Nephron (organoid): ENCODE results near the gene MMP15.

ENCODE experiments used
- H3K27ac Mint-ChIP-seq, 3 experiments: 2 replicates each; pipeline ENCODE4 v1.8.0; 2020; ENCODE audit warnings: mixed read lengths in 3 of 3, mild to moderate bottlenecking in 2 of 3, moderate library complexity in 1 of 3
- H3K27me3 Mint-ChIP-seq: 2 replicates; pipeline ENCODE4 v1.8.0; 2021; ENCODE audit warnings: low read depth, mild to moderate bottlenecking, moderate library complexity, mixed read lengths
- H3K36me3 Mint-ChIP-seq: 2 replicates; pipeline ENCODE4 v1.8.0; 2020; ENCODE audit warnings: low read depth, mixed read lengths
- H3K4me1 Mint-ChIP-seq: 2 replicates; pipeline ENCODE4 v1.8.0; 2020; ENCODE audit warnings: mixed read lengths
- H3K4me3 Mint-ChIP-seq, 3 experiments: 2 replicates each; pipeline ENCODE4 v1.8.0; 2020; ENCODE audit warnings: mild to moderate bottlenecking in 3 of 3, mixed read lengths in 3 of 3, moderate library complexity in 2 of 3
- H3K9me3 Mint-ChIP-seq: 2 replicates; pipeline ENCODE4 v1.8.0; 2020; ENCODE audit warnings: mixed read lengths
- CTCF ChIP-seq, 3 experiments: fragments of 200-600 bp; sonication (generic); IDR thresholded peaks; one replicate each; pipeline ENCODE4 v1.5.0; 2021; ENCODE audit warnings: antibody characterized with exemption in 3 of 3; ENCODE audit not compliant: unreplicated experiment in 3 of 3

The MMP15 gene

DNA sequence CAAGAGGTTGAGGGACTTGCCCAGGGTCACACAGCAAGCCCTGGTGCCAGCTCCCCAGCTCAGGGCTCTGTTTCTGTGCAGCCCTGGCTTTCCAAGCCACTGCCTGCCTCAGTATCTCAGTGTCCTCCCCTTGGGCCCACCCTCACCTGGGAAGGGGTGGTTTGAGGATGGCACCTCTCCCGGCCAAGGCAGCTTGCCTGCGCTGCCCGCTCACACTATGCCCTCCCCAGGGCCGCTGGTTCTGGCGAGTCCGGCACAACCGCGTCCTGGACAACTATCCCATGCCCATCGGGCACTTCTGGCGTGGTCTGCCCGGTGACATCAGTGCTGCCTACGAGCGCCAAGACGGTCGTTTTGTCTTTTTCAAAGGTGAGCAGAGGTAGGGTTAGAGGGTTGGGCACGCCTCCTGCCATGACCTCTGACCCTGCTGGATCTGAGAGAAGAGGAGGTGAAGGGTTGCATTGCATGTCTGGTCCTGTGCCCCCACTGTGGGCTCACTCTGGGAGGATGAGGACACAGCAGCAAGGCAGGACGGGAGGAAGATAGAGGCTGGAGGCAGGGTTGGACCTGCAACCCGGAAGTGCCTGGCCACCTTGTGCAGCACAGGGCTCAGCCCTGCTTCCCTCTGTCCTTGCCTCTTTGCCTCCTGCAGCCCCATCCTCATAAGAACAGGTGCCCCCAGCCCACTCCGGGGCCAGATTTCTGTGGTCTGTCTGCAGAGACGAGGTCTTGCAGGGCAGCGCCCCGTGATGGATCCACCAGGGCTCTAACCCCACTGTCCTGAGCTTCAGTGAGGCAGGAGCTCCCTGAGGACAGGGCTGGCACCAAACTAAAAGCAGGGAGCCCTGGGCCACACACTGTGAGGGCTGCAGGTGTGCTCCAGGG, 16.7 kb downstream of the MMP15 start:
- Mint-ChIP-seq H3K27me3 (peaks cover under 1% of the 10 kb centered on the region), H3K36me3 (peaks cover 4% of the 10 kb centered on the region), H3K4me3 (no peak overlapping the region), H3K9me3 (no peaks in the 10 kb centered on the region), H3K4me1 (no peaks in the 10 kb centered on the region), H3K27ac (no peak overlapping the region)
- no peak for TF ChIP-seq CTCF (IDR thresholded peaks at IDR 0.05; ENCODE audit: unreplicated experiment in 3 of 3)

DNA sequence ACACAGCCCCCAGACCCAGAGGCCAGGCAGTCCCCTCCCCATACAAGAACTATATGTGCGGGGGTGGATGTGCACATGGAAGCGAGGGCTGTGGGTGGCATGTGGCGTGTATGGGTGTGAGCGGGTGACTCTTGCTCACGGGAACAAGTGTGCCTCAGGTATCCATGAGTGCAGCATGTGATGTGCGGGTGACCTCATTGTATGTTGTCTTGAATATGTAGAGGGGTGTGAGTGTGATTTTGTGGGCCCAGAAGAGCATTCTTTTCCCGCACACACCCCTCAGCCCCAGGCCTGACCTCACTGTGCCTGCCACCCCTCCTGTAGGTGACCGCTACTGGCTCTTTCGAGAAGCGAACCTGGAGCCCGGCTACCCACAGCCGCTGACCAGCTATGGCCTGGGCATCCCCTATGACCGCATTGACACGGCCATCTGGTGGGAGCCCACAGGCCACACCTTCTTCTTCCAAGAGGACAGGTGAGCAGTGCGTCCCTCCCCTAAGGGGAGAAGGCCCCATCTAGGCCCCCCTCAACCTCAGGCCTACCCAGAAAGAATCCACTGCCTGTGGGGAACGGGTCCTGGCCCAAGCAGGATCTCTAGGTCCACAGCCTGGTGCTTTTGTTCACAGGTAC, 17.4 kb downstream of the MMP15 start:
- no peak overlapping the region for H3K4me3 Mint-ChIP-seq
- TF ChIP-seq CTCF (IDR thresholded peaks at IDR 0.05; ENCODE audit: unreplicated experiment in 3 of 3), result no peak
- H3K9me3 Mint-ChIP-seq, result no peaks in the 10 kb centered on the region
- H3K27ac Mint-ChIP-seq, result no peak overlapping the region
- H3K4me1 Mint-ChIP-seq, result peaks cover under 1% of the 10 kb centered on the region
- H3K27me3 Mint-ChIP-seq, result no peaks in the 10 kb centered on the region
- peaks cover 4% of the 10 kb centered on the region for H3K36me3 Mint-ChIP-seq

GRCh38 chr16:58043571-58044155, 18.1 kb downstream of the MMP15 start:
- Mint-ChIP-seq H3K4me1 (peaks cover 7% of the 10 kb centered on the region), H3K27me3 (no peaks in the 10 kb centered on the region), H3K36me3 (peaks cover 4% of the 10 kb centered on the region), H3K27ac (no peak overlapping the region), H3K4me3 (no peak overlapping the region), H3K9me3 (no peaks in the 10 kb centered on the region)
- no peak for TF ChIP-seq CTCF (IDR thresholded peaks at IDR 0.05; ENCODE audit: unreplicated experiment in 3 of 3)

DNA sequence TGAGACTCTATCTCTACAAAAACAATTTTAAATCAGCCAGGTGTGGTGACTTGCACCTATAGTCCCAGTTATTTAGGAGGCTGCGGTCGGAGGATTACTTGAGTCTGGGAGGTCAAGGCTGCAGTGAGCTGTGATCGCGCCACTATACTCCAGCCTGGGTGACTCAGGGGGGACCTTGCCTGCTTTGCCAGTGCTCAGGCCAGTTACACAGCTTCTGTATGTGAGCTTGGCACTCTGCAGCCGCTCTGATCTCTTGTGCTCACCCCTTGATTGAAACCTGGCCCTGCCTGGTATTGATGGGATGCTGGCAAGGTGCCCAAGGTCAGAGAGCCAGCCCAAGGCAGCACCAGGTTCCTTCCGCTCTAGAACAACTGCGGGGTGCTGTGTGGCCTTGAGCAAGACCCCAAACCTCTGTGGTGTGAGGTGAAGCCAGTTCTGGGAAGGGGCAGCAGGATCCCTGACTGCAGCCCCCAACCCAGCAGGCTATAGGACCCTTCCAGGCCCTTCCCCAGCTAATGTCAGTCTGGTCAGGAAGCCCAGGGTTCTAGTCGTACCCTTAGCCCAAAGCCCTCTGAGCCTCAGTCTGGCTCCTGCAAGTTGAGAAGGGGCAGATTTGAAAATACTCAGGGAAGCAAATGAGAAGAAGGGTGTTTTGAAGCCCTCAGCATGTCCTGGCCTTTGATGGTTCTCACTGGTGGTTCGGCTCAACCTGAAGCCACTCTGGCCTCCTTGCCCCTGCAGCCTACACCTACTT, 18.9 kb downstream of the MMP15 start:
- Mint-ChIP-seq H3K36me3 (peaks cover 3% of the 10 kb centered on the region), H3K27ac (no peak overlapping the region), H3K27me3 (no peaks in the 10 kb centered on the region), H3K4me3 (no peak overlapping the region), H3K4me1 (peaks cover 11% of the 10 kb centered on the region), H3K9me3 (no peaks in the 10 kb centered on the region)
- TF ChIP-seq CTCF (IDR thresholded peaks at IDR 0.05; ENCODE audit: unreplicated experiment in 3 of 3), result no peak

DNA sequence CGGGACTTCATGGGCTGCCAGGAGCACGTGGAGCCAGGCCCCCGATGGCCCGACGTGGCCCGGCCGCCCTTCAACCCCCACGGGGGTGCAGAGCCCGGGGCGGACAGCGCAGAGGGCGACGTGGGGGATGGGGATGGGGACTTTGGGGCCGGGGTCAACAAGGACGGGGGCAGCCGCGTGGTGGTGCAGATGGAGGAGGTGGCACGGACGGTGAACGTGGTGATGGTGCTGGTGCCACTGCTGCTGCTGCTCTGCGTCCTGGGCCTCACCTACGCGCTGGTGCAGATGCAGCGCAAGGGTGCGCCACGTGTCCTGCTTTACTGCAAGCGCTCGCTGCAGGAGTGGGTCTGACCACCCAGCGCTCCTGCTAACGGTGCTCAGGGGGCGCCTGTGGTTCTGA, 19.5 kb downstream of the MMP15 start:
- H3K4me1 Mint-ChIP-seq, result peaks cover 16% of the 10 kb centered on the region
- H3K9me3 Mint-ChIP-seq, result no peaks in the 10 kb centered on the region
- H3K27ac Mint-ChIP-seq, result no peak overlapping the region
- peaks cover 2% of the 10 kb centered on the region for H3K27me3 Mint-ChIP-seq
- H3K36me3 Mint-ChIP-seq, result no peaks in the 10 kb centered on the region
- TF ChIP-seq CTCF (IDR thresholded peaks at IDR 0.05; ENCODE audit: unreplicated experiment in 3 of 3), result no peak
- H3K4me3 Mint-ChIP-seq, result no peak overlapping the region
